ENCODE measurements around the gene URB1.

- TF ChIP-seq EZH2 (IDR thresholded peaks at IDR 0.05; ENCODE audit: borderline replicate concordance), result no peak
- no peak for TF ChIP-seq CTCF (IDR thresholded peaks at IDR 0.05; ENCODE audit: poor library complexity)
These were observed 86.6 kb downstream of the URB1 start for GRCh38 chr21:32306021-32306780.

Measured in hepatocyte (in vitro differentiated cells).